ENCODE measurements around the gene EDAR.

The EDAR gene

GRCh38 chr2:108911807-108912628 lies 77.0 kb downstream of the EDAR start:
- Mint-ChIP-seq H3K4me3 (no peak overlapping the region), H3K36me3 (no peaks in the 10 kb centered on the region), H3K4me1 (no peaks in the 10 kb centered on the region), H3K9me3 (no peaks in the 10 kb centered on the region), H3K27ac (no peak overlapping the region), H3K27me3 (no peaks in the 10 kb centered on the region)
- DNase-seq (no peak), ATAC-seq (replicated peaks) (no peak)

- no peaks in the 10 kb centered on the region for H3K9me3 Mint-ChIP-seq
- no peaks in the 10 kb centered on the region for H3K4me1 Mint-ChIP-seq
These were observed 77.6 kb downstream of the EDAR start for GRCh38 chr2:108911401-108911800.

GRCh38 chr2:108910541-108911396 lies 78.3 kb downstream of the EDAR start:
- no peak overlapping the region for H3K4me3 Mint-ChIP-seq
- no peak for ATAC-seq (replicated peaks)
- no peaks in the 10 kb centered on the region for H3K27me3 Mint-ChIP-seq
- H3K36me3 Mint-ChIP-seq = no peaks in the 10 kb centered on the region
- no peaks in the 10 kb centered on the region for H3K9me3 Mint-ChIP-seq
- no peaks in the 10 kb centered on the region for H3K4me1 Mint-ChIP-seq
- no peak overlapping the region for H3K27ac Mint-ChIP-seq
- DNase-seq = no peak

More at GRCh38 chr2:108911401-108911800, 77.6 kb downstream of the EDAR start:
- ATAC-seq (replicated peaks) (no peak), DNase-seq (no peak)
- no peaks in the 10 kb centered on the region for H3K36me3 Mint-ChIP-seq
- no peak overlapping the region for H3K27ac Mint-ChIP-seq
- H3K27me3 Mint-ChIP-seq = no peaks in the 10 kb centered on the region
- H3K4me3 Mint-ChIP-seq = no peak overlapping the region

GRCh38 chr2:108910011-108910431 lies 79.0 kb downstream of the EDAR start:
- no peak overlapping the region for H3K27ac Mint-ChIP-seq
- no peaks in the 10 kb centered on the region for H3K36me3 Mint-ChIP-seq
- DNase-seq (no peak), ATAC-seq (replicated peaks) (no peak)
- no peak overlapping the region for H3K4me3 Mint-ChIP-seq
- H3K4me1 Mint-ChIP-seq = no peaks in the 10 kb centered on the region
- H3K27me3 Mint-ChIP-seq = peaks cover 0 to 2% of the 10 kb centered on the region in 2 donors
- no peaks in the 10 kb centered on the region for H3K9me3 Mint-ChIP-seq

GRCh38 chr2:108909275-108909823 lies 79.7 kb downstream of the EDAR start:
- H3K36me3 Mint-ChIP-seq = no peaks in the 10 kb centered on the region
- H3K9me3 Mint-ChIP-seq = no peaks in the 10 kb centered on the region
- H3K4me1 Mint-ChIP-seq = no peaks in the 10 kb centered on the region
- no peak overlapping the region for H3K27ac Mint-ChIP-seq
- no peak for DNase-seq
- peaks cover 0 to 4% of the 10 kb centered on the region in 2 donors for H3K27me3 Mint-ChIP-seq
- ATAC-seq (replicated peaks) = no peak
- H3K4me3 Mint-ChIP-seq = no peak overlapping the region

- Mint-ChIP-seq H3K4me3 (no peak overlapping the region), H3K4me1 (no peaks in the 10 kb centered on the region), H3K36me3 (no peaks in the 10 kb centered on the region), H3K9me3 (no peaks in the 10 kb centered on the region), H3K27me3 (peaks cover 0 to 4% of the 10 kb centered on the region in 2 donors), H3K27ac (no peak overlapping the region)
- no peak for ATAC-seq (replicated peaks)
- no peak for DNase-seq
These were observed 80.3 kb downstream of the EDAR start for GRCh38 chr2:108908713-108909070.

GRCh38 chr2:108907822-108908712 lies 81.0 kb downstream of the EDAR start:
- Mint-ChIP-seq H3K9me3 (no peaks in the 10 kb centered on the region), H3K4me1 (no peaks in the 10 kb centered on the region), H3K27me3 (peaks cover 0 to 4% of the 10 kb centered on the region in 2 donors), H3K27ac (no peak overlapping the region), H3K36me3 (no peaks in the 10 kb centered on the region), H3K4me3 (no peak overlapping the region)
- ATAC-seq (replicated peaks) = no peak
- DNase-seq = no peak

GRCh38 chr2:108906403-108907077 lies 82.5 kb downstream of the EDAR start:
- H3K27me3 Mint-ChIP-seq = peaks cover 0 to 4% of the 10 kb centered on the region in 2 donors
- ATAC-seq (replicated peaks) (no peak), DNase-seq (no peak)
- H3K4me3 Mint-ChIP-seq = no peak overlapping the region
- H3K4me1 Mint-ChIP-seq = no peaks in the 10 kb centered on the region
- H3K36me3 Mint-ChIP-seq = no peaks in the 10 kb centered on the region
- no peaks in the 10 kb centered on the region for H3K9me3 Mint-ChIP-seq
- H3K27ac Mint-ChIP-seq = no peak overlapping the region

GRCh38 chr2:108905906-108906305 lies 83.1 kb downstream of the EDAR start:
- H3K4me3 Mint-ChIP-seq = no peak overlapping the region
- H3K36me3 Mint-ChIP-seq = no peaks in the 10 kb centered on the region
- ATAC-seq (replicated peaks) = no peak
- no peak for DNase-seq
- H3K27me3 Mint-ChIP-seq = peaks cover 0 to 4% of the 10 kb centered on the region in 2 donors
- no peak overlapping the region for H3K27ac Mint-ChIP-seq
- H3K4me1 Mint-ChIP-seq = no peaks in the 10 kb centered on the region
- H3K9me3 Mint-ChIP-seq = no peaks in the 10 kb centered on the region

GRCh38 chr2:108905176-108905575 lies 83.8 kb downstream of the EDAR start:
- no peaks in the 10 kb centered on the region for H3K4me1 Mint-ChIP-seq

GRCh38 chr2:108904680-108905079 lies 84.3 kb downstream of the EDAR start:
- peaks cover 5 to 6% of the 10 kb centered on the region in 2 donors for H3K9me3 Mint-ChIP-seq
- no peak overlapping the region for H3K27ac Mint-ChIP-seq
- ATAC-seq (replicated peaks) (no peak), DNase-seq (no peak)
- H3K4me3 Mint-ChIP-seq = no peak overlapping the region
- no peaks in the 10 kb centered on the region for H3K4me1 Mint-ChIP-seq
- no peaks in the 10 kb centered on the region for H3K36me3 Mint-ChIP-seq
- peaks cover 0 to 4% of the 10 kb centered on the region in 2 donors for H3K27me3 Mint-ChIP-seq

More at GRCh38 chr2:108905176-108905575, 83.8 kb downstream of the EDAR start:
- DNase-seq (no peak), ATAC-seq (replicated peaks) (no peak)
- H3K36me3 Mint-ChIP-seq = no peaks in the 10 kb centered on the region
- H3K27me3 Mint-ChIP-seq = peaks cover 0 to 4% of the 10 kb centered on the region in 2 donors
- no peak overlapping the region for H3K4me3 Mint-ChIP-seq
- no peak overlapping the region for H3K27ac Mint-ChIP-seq
- H3K9me3 Mint-ChIP-seq = peaks cover 4 to 5% of the 10 kb centered on the region in 2 donors

GRCh38 chr2:108898315-108899082 lies 90.5 kb downstream of the EDAR start:
- ATAC-seq (replicated peaks) = peak; percentile 36 to 68
- Mint-ChIP-seq H3K27me3 (no peaks in the 10 kb centered on the region), H3K4me1 (no peaks in the 10 kb centered on the region), H3K36me3 (no peaks in the 10 kb centered on the region), H3K4me3 (no peak overlapping the region), H3K9me3 (peaks cover 5 to 11% of the 10 kb centered on the region in 2 donors), H3K27ac (peak overlapping the region; percentile 9)
- no peak for DNase-seq

- peaks cover under 1 to 3% of the 10 kb centered on the region in 2 donors for H3K36me3 Mint-ChIP-seq
- peaks cover 5 to 11% of the 10 kb centered on the region in 2 donors for H3K9me3 Mint-ChIP-seq
- H3K27ac Mint-ChIP-seq = no peak overlapping the region
- H3K4me3 Mint-ChIP-seq = no peak overlapping the region
- H3K4me1 Mint-ChIP-seq = no peaks in the 10 kb centered on the region
- ATAC-seq (replicated peaks) (no peak), DNase-seq (no peak)
- no peaks in the 10 kb centered on the region for H3K27me3 Mint-ChIP-seq
These were observed 92.3 kb downstream of the EDAR start for GRCh38 chr2:108896741-108897140.

All from stimulated activated naive B cell treated with anti-CD40 and anti-IgM and Interleukin-4, amounts not matched to agents 10 μg/mL and 1 μg/mL and 100 μg/mL, for 72 hours (primary cell).